GM19099 (cell line): ENCODE measurements around the gene RGMA.

ENCODE experiments used
- POLR2A ChIP-seq: IDR thresholded peaks from 3 replicates; pipeline ENCODE4 v1.6.1; 2011; ENCODE audit warnings: low read depth; ENCODE audit not compliant: insufficient read length; ENCODE audit errors: extremely low read depth

The RGMA gene

GRCh38 chr15:93036951-93037819 is 51.8 kb downstream of the RGMA start:
- no peak for TF ChIP-seq POLR2A

GRCh38 chr15:93035953-93036810 is 52.8 kb downstream of the RGMA start:
- no peak for TF ChIP-seq POLR2A

GRCh38 chr15:93035092-93035915 is 53.7 kb downstream of the RGMA start:
- no peak for TF ChIP-seq POLR2A

GRCh38 chr15:93034512-93034911 is 54.5 kb downstream of the RGMA start:
- TF ChIP-seq POLR2A, result no peak

- TF ChIP-seq POLR2A, result no peak
Measured at GRCh38 chr15:93033434-93034045, 55.5 kb downstream of the RGMA start.

GRCh38 chr15:93031103-93031464 is 57.9 kb downstream of the RGMA start:
- no peak for TF ChIP-seq POLR2A

GRCh38 chr15:93030430-93031102 is 58.4 kb downstream of the RGMA start:
- TF ChIP-seq POLR2A, result no peak

GRCh38 chr15:93029836-93030429 is 59.1 kb downstream of the RGMA start:
- no peak for TF ChIP-seq POLR2A

GRCh38 chr15:93029214-93029835 is 59.7 kb downstream of the RGMA start:
- TF ChIP-seq POLR2A, result no peak

- TF ChIP-seq POLR2A, result no peak
Measured at GRCh38 chr15:93028632-93029213, 60.3 kb downstream of the RGMA start.

GRCh38 chr15:93028111-93028631 is 60.8 kb downstream of the RGMA start:
- TF ChIP-seq POLR2A, result no peak

GRCh38 chr15:93027413-93027812 is 61.6 kb downstream of the RGMA start:
- TF ChIP-seq POLR2A, result no peak

GRCh38 chr15:93026380-93026817 is 62.6 kb downstream of the RGMA start:
- no peak for TF ChIP-seq POLR2A
